IMR-90 (cell line): Measurements from ENCODE around the gene GRID1. TPM values are rescaled to one million over a fixed set of nuclear protein-coding genes. Genes with fewer than 3 reads are reported as not detected.

ENCODE experiments used
- ATAC-seq: fragments of 200-7000 bp; cut with Tn5 transposase; 2 replicates; pipeline ENCODE4 v1.9.1; 2020; ENCODE audit warnings: low read depth, mild to moderate bottlenecking, moderate library complexity
- BruUV-seq: library from RNA; stranded (reverse); fragments of 400-500 nt; replicated peaks from 2 replicates; lab custom pipeline; 2021; lab: Mats Ljungman, UMichigan
- CTCF ChIA-PET: fragments of 300-600 bp; formaldehyde crosslinking; extraction: SDS; loops from one replicate; lab custom pipeline; 2021; ENCODE audit warnings: antibody characterized with exemption; lab: Yijun Ruan, JAX
- POLR2A ChIA-PET: fragments of 300-600 bp; sonication (Branson Sonifier 250); formaldehyde crosslinking; loops from one replicate; lab custom pipeline; 2022; ENCODE audit warnings: antibody characterized with exemption; ENCODE audit not compliant: unreplicated experiment; lab: Charles Lee
- DNase-seq: peaks from one replicate; pipeline ENCODE4 v3.0.0; 2013
- H2AFZ ChIP-seq: replicated peaks from 2 replicates; pipeline ENCODE3; 2013; ENCODE audit warnings: low read length, mild to moderate bottlenecking; ENCODE audit not compliant: poor library complexity
- H2AK5ac ChIP-seq: 2 replicates; pipeline ENCODE4 v1.6.1; 2013; ENCODE audit warnings: low read depth, low read length, inconsistent platforms
- H2AK9ac ChIP-seq: replicated peaks from 2 replicates; pipeline ENCODE3; 2013; ENCODE audit warnings: mild to moderate bottlenecking, low read depth, low read length, moderate library complexity; ENCODE audit not compliant: poor library complexity
- H2BK120ac ChIP-seq: 2 replicates; pipeline ENCODE4 v1.6.1; 2013; ENCODE audit warnings: low read depth, low read length, inconsistent platforms
- H2BK15ac ChIP-seq: 3 replicates; pipeline ENCODE4 v1.6.1; 2013; ENCODE audit warnings: low read depth, low read length, inconsistent platforms
- H2BK20ac ChIP-seq: 2 replicates; pipeline ENCODE4 v1.6.1; 2013; ENCODE audit warnings: low read depth, mild to moderate bottlenecking, inconsistent platforms, low read length, moderate library complexity
- H2BK5ac ChIP-seq: 2 replicates; pipeline ENCODE4 v1.6.1; 2013; ENCODE audit warnings: mild to moderate bottlenecking, low read depth, low read length, inconsistent platforms; ENCODE audit not compliant: poor library complexity, severe bottlenecking
- H3K14ac ChIP-seq: replicated peaks from 2 replicates; pipeline ENCODE4 v1.6.1; 2013; ENCODE audit warnings: low read depth, low read length, inconsistent platforms
- H3K18ac ChIP-seq: 2 replicates; pipeline ENCODE4 v1.6.1; 2013; ENCODE audit warnings: low read depth, low read length, control low read depth
- H3K23ac ChIP-seq: 2 replicates; pipeline ENCODE4 v1.6.1; 2013; ENCODE audit warnings: low read depth, low read length, inconsistent platforms
- H3K27ac ChIP-seq: 2 replicates; pipeline ENCODE4 v1.5.1; 2013; ENCODE audit warnings: mild to moderate bottlenecking, control low read depth, low read length; ENCODE audit not compliant: insufficient read depth
- H3K27me3 ChIP-seq: 2 replicates; pipeline ENCODE4 v1.6.1; 2013; ENCODE audit warnings: low read length; ENCODE audit not compliant: control insufficient read depth, insufficient read depth
- H3K36me3 ChIP-seq: 2 replicates; pipeline ENCODE4 v1.6.1; 2013; ENCODE audit warnings: low read length, mixed read lengths; ENCODE audit not compliant: control insufficient read depth, insufficient read depth
- H3K4ac ChIP-seq: 2 replicates; pipeline ENCODE4 v1.6.1; 2013; ENCODE audit warnings: low read depth, low read length, inconsistent platforms
- H3K4me1 ChIP-seq: 2 replicates; pipeline ENCODE4 v1.6.1; 2013; ENCODE audit warnings: low read length, mixed read lengths; ENCODE audit not compliant: control insufficient read depth, insufficient read depth
- H3K4me2 ChIP-seq: 2 replicates; pipeline ENCODE4 v1.6.1; 2013; ENCODE audit warnings: low read depth, mild to moderate bottlenecking, control low read depth, low read length, moderate library complexity
- H3K4me3 ChIP-seq: 2 replicates; pipeline ENCODE4 v1.5.1; 2013; ENCODE audit warnings: low read depth, mild to moderate bottlenecking, control low read depth, low read length, moderate library complexity; ENCODE audit not compliant: insufficient read depth
- H3K56ac ChIP-seq: 2 replicates; pipeline ENCODE4 v1.6.1; 2013; ENCODE audit warnings: low read length, inconsistent platforms; ENCODE audit not compliant: insufficient read depth; ENCODE audit errors: extremely low read depth
- H3K79me1 ChIP-seq, 2 experiments: 2 replicates each; pipeline ENCODE4 v1.6.1; 2013; ENCODE audit warnings: low read length in 2 of 2, inconsistent platforms in 1 of 2, low read depth in 1 of 2
- H3K9ac ChIP-seq: 2 replicates; pipeline ENCODE4 v1.6.1; 2013; ENCODE audit warnings: low read depth, low read length, control low read depth
- H3K9me1 ChIP-seq: 2 replicates; pipeline ENCODE4 v1.6.1; 2013; ENCODE audit warnings: low read length, inconsistent platforms; ENCODE audit not compliant: insufficient read depth
- H3K9me3 ChIP-seq: 2 replicates; pipeline ENCODE4 v1.6.1; 2013; ENCODE audit warnings: low read length; ENCODE audit not compliant: control insufficient read depth, insufficient read depth
- H4K20me1 ChIP-seq: 2 replicates; pipeline ENCODE4 v1.6.1; 2013; ENCODE audit warnings: low read length, inconsistent platforms; ENCODE audit not compliant: insufficient read depth
- H4K5ac ChIP-seq: 2 replicates; pipeline ENCODE4 v1.6.1; 2013; ENCODE audit warnings: mild to moderate bottlenecking, low read depth, low read length, control low read depth
- H4K8ac ChIP-seq, 2 experiments: 2 replicates each; pipeline ENCODE4 v1.6.1; 2013; ENCODE audit warnings: low read depth in 2 of 2, low read length in 2 of 2, control low read depth in 1 of 2, inconsistent platforms in 1 of 2
- H4K91ac ChIP-seq: 2 replicates; pipeline ENCODE4 v1.6.1; 2013; ENCODE audit warnings: low read depth, low read length, inconsistent platforms; ENCODE audit not compliant: insufficient read depth
- RAD21 ChIP-seq: IDR thresholded peaks from 2 replicates; pipeline ENCODE4 v1.6.1; 2012; ENCODE audit warnings: low read length, improper control_type of control experiment
- WGBS, 2 experiments: methylation state at CpG; one replicate each; pipeline versions ENCODE4 v1.1.5 to v1.1.7; 2013; ENCODE audit warnings: missing lambda C conversion rate in 2 of 2; ENCODE audit not compliant: insufficient read length in 1 of 2; ENCODE audit errors: extremely low coverage in 2 of 2; 5-methylcytosine and 5-hydroxymethylcytosine counted together
- dilution Hi-C: fragments of 300-500 bp; cut with HindIII; formaldehyde crosslinking; loops from one replicate; pipeline ENCODE4 v1.14.3; 2018; ENCODE audit warnings: low sequenced_read_pairs; ENCODE audit not compliant: unreplicated experiment
- in situ Hi-C: fragments of 300-500 bp; cut with MboI; formaldehyde crosslinking; loops from 3 replicates; pipeline ENCODE4 v1.14.3; 2019; ENCODE audit warnings: low sequenced_read_pairs, inconsistent platforms, mixed read lengths
- intact Hi-C: fragments of 100-400 bp; cut with micrococcal nuclease; formaldehyde crosslinking; loops from 2 replicates; pipeline ENCODE4 v1.10.0; 2022
- polyA plus RNA-seq, 3 experiments: library from polyadenylated mRNA; depleted of rRNA; stranded (reverse); fragments of >200 nt; gene quantifications; 2 replicates each; pipeline ENCODE4 v1.2.3, GENCODE V29; 2012; ENCODE audit warnings: low replicate concordance in 1 of 3
- total RNA-seq: library from RNA; depleted of rRNA; stranded (reverse); fragments of >200 nt; gene quantifications from 2 replicates; pipeline ENCODE4 v1.2.3, GENCODE V29; 2012
- TF ChIP-seq, protein P1 (sequence below): fragments of 150-350 bp; IDR thresholded peaks from 2 replicates; pipeline ENCODE4 v1.6.1; 2017; ENCODE audit warnings: mild to moderate bottlenecking, antibody characterized with exemption, low read length, low read depth

The GRID1 gene
- total and polyA plus RNA-seq, 2 of the 4 experiments (the other 2 are of a cell fraction): not detected

DNA sequence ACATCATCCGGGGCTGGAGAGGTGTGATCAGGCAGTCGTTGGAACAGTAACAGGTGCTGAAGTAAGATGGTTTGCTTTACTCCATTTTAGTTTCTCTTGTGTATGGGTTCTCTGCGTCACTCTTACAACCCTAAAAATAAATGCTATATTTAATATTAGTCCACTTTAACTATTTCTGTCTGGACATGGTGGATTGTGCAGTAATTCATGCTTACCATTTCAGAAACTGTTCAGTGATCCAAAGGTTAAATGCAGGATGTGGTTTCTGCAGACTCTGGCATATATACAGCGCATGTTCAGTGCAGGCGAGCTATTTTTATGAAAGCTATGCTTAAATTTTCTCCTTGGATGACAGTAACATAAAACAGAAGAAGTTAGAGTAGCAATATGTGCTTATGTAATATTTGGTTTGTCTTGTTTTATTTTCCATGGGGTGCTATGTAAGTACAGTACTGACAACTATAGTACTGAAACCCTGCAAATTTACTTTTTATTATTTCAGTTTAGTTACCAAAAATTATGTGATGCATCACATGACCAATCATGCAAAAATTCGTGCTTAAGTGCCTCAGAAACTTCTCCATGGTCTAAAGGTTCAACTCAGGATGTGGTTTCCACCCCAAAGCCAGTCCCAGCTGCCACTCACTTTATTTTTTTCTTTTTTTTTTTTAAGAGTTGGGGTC is 46.6 kb upstream of the GRID1 start:
- Histone ChIP-seq H3K9ac (no peak overlapping the region), H3K9me3 (peaks cover 4% of the 10 kb centered on the region), H2BK20ac (peak overlapping the region; percentile 74; the same call in 1 of the 2 replicates), H3K4me2 (peak overlapping the region; percentile 0; the same call in 1 of the 2 replicates), H3K56ac (no peak overlapping the region), H3K27ac (no peak overlapping the region), H4K20me1 (no peaks in the 10 kb centered on the region), H2AK5ac (no peak overlapping the region), H2AK9ac (no peak overlapping the region), H3K14ac (no peak overlapping the region), H3K36me3 (no peaks in the 10 kb centered on the region), H4K91ac (no peak overlapping the region), H3K4me3 (no peak overlapping the region), H2BK5ac (peak overlapping the region; percentile 7), H3K9me1 (0 out of 2 replicates have a peak, but pooled peaks cover 5% of the 10 kb centered on the region), H2BK120ac (no peak overlapping the region), H3K23ac (no peak overlapping the region), H2BK15ac (no peak overlapping the region), H3K18ac (no peak overlapping the region), H3K4me1 (peaks cover 7% of the 10 kb centered on the region), H4K8ac (no peak overlapping the region), H3K79me1 (no peaks in the 10 kb centered on the region), H3K27me3 (no peaks in the 10 kb centered on the region), H4K5ac (no peak overlapping the region), H3K4ac (no peak overlapping the region), H2AFZ (no peak overlapping the region)
- CTCF ChIA-PET: interaction anchor here (1.8 kb wide), 1 partner anchor 13 kb away, joined by 5 read pairs; no protein-coding TSS in a partner anchor
- POLR2A ChIA-PET: no interaction called here
- intact Hi-C loops: no loop called here
- no TSS peak for BruUV-seq
- DNase-seq (peak; percentile 59), ATAC-seq (no peak)
- no CpG with 5 or more reads among the region's 6 CpGs for WGBS, 2 experiments
- in situ Hi-C loops: no loop called here
- TF ChIP-seq RAD21: no peak
- TF ChIP-seq, protein P1, sequence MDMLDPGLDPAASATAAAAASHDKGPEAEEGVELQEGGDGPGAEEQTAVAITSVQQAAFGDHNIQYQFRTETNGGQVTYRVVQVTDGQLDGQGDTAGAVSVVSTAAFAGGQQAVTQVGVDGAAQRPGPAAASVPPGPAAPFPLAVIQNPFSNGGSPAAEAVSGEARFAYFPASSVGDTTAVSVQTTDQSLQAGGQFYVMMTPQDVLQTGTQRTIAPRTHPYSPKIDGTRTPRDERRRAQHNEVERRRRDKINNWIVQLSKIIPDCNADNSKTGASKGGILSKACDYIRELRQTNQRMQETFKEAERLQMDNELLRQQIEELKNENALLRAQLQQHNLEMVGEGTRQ: peak; percentile 49
- dilution Hi-C loops: no loop called here
